Measurements from ENCODE around the gene NUAK2. TPM values are rescaled to one million over a fixed set of nuclear protein-coding genes. Genes with fewer than 3 reads are reported as not detected.

Gene NUAK2
- polyA plus RNA-seq, 3 donors = 9.1 to 44.9 (median 21.9) TPM

DNA sequence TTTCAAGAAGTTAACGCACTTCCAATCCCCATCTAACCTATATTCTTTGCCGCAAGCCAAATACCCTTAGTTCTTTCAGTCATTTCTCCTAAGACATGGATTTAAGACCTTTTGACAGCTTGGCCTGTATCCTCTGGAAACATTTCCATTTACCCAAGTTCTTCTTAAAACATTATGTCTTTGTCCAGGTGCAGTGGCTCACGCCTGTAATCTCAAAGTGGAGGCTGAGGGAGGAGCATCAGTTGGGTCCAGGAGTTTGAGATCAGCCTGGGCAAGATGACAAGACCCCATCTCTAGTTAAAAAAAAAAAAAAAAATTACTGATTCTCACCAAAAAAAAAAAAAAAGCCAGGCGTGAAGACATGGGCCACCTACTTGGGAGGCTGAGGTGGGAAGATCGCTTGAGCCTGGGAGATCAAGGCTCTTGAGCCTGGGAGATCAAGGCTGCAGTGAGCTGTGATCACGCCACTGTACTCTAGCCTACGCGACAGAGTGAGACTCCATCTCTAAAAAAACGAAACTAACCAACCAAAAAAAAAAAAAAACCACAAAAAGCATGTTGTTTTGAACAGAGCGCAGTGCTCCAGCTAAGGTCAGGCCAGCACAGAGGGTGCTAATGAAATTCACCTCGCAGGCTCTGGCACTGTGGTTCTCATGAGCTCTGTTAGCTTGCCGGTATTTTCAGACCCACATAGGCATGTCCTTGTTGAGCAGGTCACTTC, 36.0 kb downstream of the NUAK2 start:
- Histone ChIP-seq H3K79me2 (ENCODE audit: insufficient read depth, low read length) (peaks cover 5% of the 10 kb centered on the region), H3K4me1 (ENCODE audit: control insufficient read depth in 1 of 2, insufficient read depth in 2 of 2, low read length in 2 of 2) (peaks cover 61 to 66% of the 10 kb centered on the region in 2 donors), H3K4me2 (replicated peaks; ENCODE audit: extremely low read depth, low read length, poor library complexity, severe bottlenecking) (peak overlapping the region; percentile 67), H3K9me3 (replicated peaks in 1 of 2; ENCODE audit: control insufficient read depth in 1 of 2, insufficient read depth in 1 of 2, low read length in 2 of 2) (no peaks in the 10 kb centered on the region), H2AFZ (ENCODE audit: insufficient read depth, low read depth, low read length, poor library complexity, severe bottlenecking) (peak overlapping the region; percentile 18), H4K20me1 (ENCODE audit: insufficient read depth, low read length) (no peaks in the 10 kb centered on the region), H3K9ac (ENCODE audit: insufficient read depth, low read length, poor library complexity, severe bottlenecking) (peak overlapping the region; percentile 15), H3K36me3 (replicated peaks in 1 of 2; ENCODE audit: control insufficient read depth in 1 of 2, insufficient read depth in 2 of 2, low read length in 2 of 2) (no peaks in the 10 kb centered on the region), H3K27ac (ENCODE audit: low read depth in 1 of 2, low read length in 2 of 2) (peak overlapping the region; percentile 81 to 93), H3K27me3 (ENCODE audit: control insufficient read depth in 2 of 2, insufficient read depth in 2 of 2, low read length in 2 of 2) (no peaks in the 10 kb centered on the region), H3K4me3 (replicated peaks in 1 of 3; ENCODE audit: low read depth in 2 of 3, low read length in 3 of 3) (peak overlapping the region in 1 of 3 experiments; percentile 64)
- 13% methylated on average over 5 of the region's 12 CpGs for WGBS (ENCODE audit: insufficient coverage)
- peaks cover 0 to 3% (median 0%) of the 10 kb centered on the region in 7 donors for H3K9me3 Mint-ChIP-seq
- peak overlapping the region; percentile 61 to 73 for H3K4me3 Mint-ChIP-seq
- H3K27ac Mint-ChIP-seq = peak overlapping the region; percentile 96 to 99 (median 98)
- intact Hi-C loops (cut with micrococcal nuclease) = loop anchor here (2.0 to 5.0 kb wide), 2 partner anchors 33 to 37 kb away; partner anchors contain the start of gene NUAK2 (in 1 of the 2)
- H3K4me1 Mint-ChIP-seq = peaks cover 69% of the 10 kb centered on the region
- TF ChIP-seq, protein P1, sequence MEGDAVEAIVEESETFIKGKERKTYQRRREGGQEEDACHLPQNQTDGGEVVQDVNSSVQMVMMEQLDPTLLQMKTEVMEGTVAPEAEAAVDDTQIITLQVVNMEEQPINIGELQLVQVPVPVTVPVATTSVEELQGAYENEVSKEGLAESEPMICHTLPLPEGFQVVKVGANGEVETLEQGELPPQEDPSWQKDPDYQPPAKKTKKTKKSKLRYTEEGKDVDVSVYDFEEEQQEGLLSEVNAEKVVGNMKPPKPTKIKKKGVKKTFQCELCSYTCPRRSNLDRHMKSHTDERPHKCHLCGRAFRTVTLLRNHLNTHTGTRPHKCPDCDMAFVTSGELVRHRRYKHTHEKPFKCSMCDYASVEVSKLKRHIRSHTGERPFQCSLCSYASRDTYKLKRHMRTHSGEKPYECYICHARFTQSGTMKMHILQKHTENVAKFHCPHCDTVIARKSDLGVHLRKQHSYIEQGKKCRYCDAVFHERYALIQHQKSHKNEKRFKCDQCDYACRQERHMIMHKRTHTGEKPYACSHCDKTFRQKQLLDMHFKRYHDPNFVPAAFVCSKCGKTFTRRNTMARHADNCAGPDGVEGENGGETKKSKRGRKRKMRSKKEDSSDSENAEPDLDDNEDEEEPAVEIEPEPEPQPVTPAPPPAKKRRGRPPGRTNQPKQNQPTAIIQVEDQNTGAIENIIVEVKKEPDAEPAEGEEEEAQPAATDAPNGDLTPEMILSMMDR (IDR thresholded peaks at IDR 0.05) = no peak
- DNase-seq = peak; percentile 20 to 38 (median 36)
- H3K27me3 Mint-ChIP-seq (ENCODE audit: low read depth in 3 of 3) = peaks cover 2 to 4% (median 3%) of the 10 kb centered on the region in 3 donors
- peaks cover 0 to 2% of the 10 kb centered on the region in 2 donors for H3K36me3 Mint-ChIP-seq

DNA sequence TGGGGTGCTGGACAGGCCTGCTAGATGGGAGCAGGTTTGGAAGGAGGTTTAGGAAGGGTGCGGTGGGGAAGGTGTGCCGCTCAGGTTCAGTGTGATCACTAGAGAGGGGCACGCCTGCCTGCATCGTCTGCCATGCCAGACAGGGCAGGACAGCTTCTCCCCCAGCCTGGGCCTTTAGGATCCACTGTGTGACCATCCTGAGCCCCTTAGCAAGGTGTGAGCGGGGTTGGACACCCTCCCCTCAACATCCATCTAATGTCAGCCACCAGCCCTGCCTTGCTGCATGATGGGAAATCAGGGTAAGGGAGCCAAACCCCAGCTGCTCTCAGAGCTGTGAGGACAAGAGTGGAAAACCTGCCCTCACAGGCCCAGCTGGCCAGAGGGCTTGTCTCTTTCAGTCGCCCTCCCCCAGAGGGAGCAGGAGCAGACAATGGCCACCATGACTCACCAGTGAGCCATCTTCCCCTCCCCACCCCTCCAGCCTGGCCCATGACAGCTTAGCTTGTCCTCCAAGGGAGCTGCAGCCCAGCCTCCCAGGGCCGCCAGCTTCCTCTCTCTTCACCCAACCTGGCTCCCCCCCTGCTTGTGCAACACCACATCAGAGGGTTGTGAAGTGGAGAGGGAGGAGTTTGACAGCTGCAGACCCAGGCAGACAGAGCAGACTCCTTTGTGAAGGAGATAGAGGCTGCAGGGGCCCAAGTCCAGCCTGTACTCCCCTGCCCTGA, 37.0 kb downstream of the NUAK2 start:
- Mint-ChIP-seq H3K4me1 (peaks cover 67% of the 10 kb centered on the region), H3K9me3 (peaks cover 0 to 3% (median 0%) of the 10 kb centered on the region in 7 donors), H3K27ac (peak overlapping the region; percentile 96 to 99 (median 98)), H3K4me3 (peak overlapping the region; percentile 52 to 73), H3K27me3 (ENCODE audit: low read depth in 3 of 3) (peaks cover 1 to 7% (median 2%) of the 10 kb centered on the region in 3 donors), H3K36me3 (peaks cover 0 to 2% of the 10 kb centered on the region in 2 donors)
- Histone ChIP-seq H3K9ac (ENCODE audit: insufficient read depth, low read length, poor library complexity, severe bottlenecking) (peak overlapping the region; percentile 61), H3K79me2 (ENCODE audit: insufficient read depth, low read length) (peaks cover 5% of the 10 kb centered on the region), H2AFZ (ENCODE audit: insufficient read depth, low read depth, low read length, poor library complexity, severe bottlenecking) (peak overlapping the region; percentile 57), H4K20me1 (ENCODE audit: insufficient read depth, low read length) (no peaks in the 10 kb centered on the region), H3K4me1 (ENCODE audit: control insufficient read depth in 1 of 2, insufficient read depth in 2 of 2, low read length in 2 of 2) (peaks cover 61 to 63% of the 10 kb centered on the region in 2 donors), H3K36me3 (replicated peaks in 1 of 2; ENCODE audit: control insufficient read depth in 1 of 2, insufficient read depth in 2 of 2, low read length in 2 of 2) (no peaks in the 10 kb centered on the region), H3K9me3 (replicated peaks in 1 of 2; ENCODE audit: control insufficient read depth in 1 of 2, insufficient read depth in 1 of 2, low read length in 2 of 2) (no peaks in the 10 kb centered on the region), H3K27ac (ENCODE audit: low read depth in 1 of 2, low read length in 2 of 2) (peak overlapping the region; percentile 81 to 93), H3K27me3 (ENCODE audit: control insufficient read depth in 2 of 2, insufficient read depth in 2 of 2, low read length in 2 of 2) (no peaks in the 10 kb centered on the region), H3K4me3 (replicated peaks in 1 of 3; ENCODE audit: low read depth in 2 of 3, low read length in 3 of 3) (peak overlapping the region in 1 of 3 experiments; percentile 64), H3K4me2 (replicated peaks; ENCODE audit: extremely low read depth, low read length, poor library complexity, severe bottlenecking) (peak overlapping the region; percentile 67)
- peak; percentile 99 for DNase-seq
- intact Hi-C loops (cut with micrococcal nuclease) = loop anchor here (2.0 to 5.0 kb wide), 2 partner anchors 34 to 38 kb away; partner anchors contain the start of gene NUAK2 (in 1 of the 2)
- TF ChIP-seq, protein P1 (IDR thresholded peaks at IDR 0.05) = peak; percentile 6
- 88% methylated on average over 4 of the region's 7 CpGs for WGBS (ENCODE audit: insufficient coverage)
